Activated naive CD4-positive, alpha-beta T cell treated with anti-CD3 and anti-CD28 coated beads, Interleukin-2, amount 50 U/mL, for 16 hours (primary cell): Measurements from ENCODE around the gene SPG7.
"Not testable (repeated sequence)": the region's sequence is repeated elsewhere in the genome, so short reads cannot be mapped to it uniquely, and the experiment has no call there.

Source experiments
- DNase-seq: peaks from one replicate; pipeline ENCODE4 v3.0.0-alpha.2; 2020

The SPG7 gene

DNA sequence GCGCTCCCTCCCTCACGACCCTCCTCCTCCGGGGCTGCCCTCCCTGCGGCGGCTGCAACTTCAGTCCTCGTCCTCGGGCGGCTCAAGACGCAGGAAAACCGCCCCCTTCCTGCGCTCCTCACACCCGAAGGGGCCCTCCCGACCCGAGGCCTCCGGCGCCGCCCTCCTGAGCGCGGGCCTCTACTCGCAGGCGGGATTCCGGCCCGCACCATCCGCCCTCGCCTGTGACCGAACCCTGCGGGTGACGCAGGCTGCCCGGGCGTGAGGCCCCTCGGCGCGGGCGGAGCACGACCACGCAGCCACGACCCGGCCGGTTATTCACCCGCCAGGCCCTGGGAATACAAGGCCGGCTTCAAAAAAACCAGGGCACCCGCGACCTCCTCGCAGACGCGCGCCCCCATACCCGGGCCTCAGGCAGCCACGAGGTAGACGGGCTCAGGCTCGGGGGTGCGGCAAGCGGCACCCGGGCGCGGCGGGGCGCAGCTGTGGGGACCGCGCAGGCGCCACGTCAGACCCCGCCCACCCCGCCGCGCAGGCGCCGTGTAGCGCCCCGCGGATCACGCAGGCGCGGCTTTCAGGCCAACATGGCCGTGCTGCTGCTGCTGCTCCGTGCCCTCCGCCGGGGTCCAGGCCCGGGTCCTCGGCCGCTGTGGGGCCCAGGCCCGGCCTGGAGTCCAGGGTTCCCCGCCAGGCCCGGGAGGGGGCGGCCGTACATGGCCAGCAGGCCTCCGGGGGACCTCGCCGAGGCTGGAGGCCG, at the start of gene SPG7:
SPG7 (plus strand) TSS at position 570 of the 757 bp plus-strand sequence; CDS start at position 585, 15 bp downstream.
- peak; percentile 88 for DNase-seq

DNA sequence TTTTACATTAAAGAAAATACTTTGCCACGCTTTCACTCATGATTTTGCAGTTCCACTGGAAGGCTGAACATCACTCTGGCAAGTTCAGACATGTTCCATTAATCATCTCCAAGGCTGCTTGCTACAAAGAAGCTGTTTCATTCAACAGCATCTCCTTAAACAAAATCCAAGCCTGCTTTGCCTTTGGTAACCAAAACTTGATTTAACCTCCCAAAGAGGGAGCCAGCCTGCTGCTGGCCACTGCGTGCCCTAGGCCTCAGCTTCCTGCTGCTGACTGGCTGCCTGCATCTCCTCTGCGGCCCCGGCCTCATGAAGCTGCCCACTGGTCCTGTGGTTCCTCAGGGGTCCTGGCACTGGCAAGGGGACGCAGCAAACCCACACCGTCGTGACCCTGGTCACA, 49.7 kb upstream of the SPG7 start:
- DNase-seq: no peak

- DNase-seq: no peak
These were observed 49.2 kb upstream of the SPG7 start for GRCh38 chr16:89458967-89459366.

GRCh38 chr16:89460556-89460955, 47.6 kb upstream of the SPG7 start:
- DNase-seq: no peak

GRCh38 chr16:89461890-89462289, 46.3 kb upstream of the SPG7 start:
- not testable (repeated sequence) for DNase-seq

DNA sequence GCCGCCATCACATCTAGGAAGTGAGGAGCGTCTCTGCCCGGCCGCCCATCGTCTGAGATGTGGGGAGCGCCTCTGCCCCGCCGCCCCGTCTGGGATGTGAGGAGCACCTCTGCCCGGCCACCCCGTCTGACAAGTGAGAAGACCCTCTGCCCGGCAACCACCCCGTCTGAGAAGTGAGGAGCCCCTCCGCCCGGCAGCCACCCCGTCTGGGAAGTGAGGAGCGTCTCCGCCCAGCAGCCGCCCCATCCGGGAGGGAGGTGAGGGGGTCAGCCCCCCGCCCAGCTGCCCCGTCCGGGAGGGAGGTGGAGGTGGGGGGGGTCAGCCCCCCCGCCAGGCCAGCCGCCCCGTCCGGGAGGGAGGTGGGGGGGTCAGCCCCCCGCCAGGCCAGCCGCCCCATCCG, 45.6 kb upstream of the SPG7 start:
- DNase-seq: not testable (repeated sequence)

DNA sequence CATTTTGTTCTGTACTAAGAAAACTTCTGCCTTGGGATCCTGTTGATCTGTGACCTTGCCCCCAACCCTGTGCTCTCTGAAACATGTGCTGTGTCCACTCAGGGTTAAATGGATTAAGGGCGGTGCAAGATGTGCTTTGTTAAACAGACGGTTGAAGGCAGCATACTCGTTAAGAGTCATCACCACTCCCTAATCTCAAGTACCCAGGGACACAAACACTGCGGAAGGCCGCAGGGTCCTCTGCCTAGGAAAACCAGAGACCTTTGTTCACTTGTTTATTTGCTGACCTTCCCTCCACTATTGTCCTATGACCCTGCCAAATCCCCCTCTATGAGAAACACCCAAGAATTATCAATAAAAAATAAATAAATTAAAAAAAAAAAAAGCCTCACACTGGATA, 44.9 kb upstream of the SPG7 start:
- not testable (repeated sequence) for DNase-seq

DNA sequence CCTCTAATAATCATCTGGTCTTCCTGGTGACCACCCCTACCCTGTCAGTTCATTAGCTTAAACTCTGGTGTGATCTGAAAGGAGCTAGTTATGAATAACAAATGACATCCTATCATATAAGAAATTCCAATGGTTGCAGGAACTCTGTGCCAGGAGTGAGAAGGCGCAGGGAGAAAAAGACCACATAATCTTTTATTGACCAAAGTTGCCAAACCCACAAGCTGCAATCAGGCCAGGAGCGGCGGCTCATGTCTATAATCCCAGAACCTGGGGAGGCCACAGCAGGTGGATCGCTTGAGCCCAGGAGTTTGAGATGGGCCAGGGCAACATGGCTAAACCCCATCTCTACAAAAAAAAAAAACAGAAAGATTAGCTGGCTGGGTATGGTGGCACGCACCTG, 41.3 kb upstream of the SPG7 start:
- DNase-seq: no peak

DNA sequence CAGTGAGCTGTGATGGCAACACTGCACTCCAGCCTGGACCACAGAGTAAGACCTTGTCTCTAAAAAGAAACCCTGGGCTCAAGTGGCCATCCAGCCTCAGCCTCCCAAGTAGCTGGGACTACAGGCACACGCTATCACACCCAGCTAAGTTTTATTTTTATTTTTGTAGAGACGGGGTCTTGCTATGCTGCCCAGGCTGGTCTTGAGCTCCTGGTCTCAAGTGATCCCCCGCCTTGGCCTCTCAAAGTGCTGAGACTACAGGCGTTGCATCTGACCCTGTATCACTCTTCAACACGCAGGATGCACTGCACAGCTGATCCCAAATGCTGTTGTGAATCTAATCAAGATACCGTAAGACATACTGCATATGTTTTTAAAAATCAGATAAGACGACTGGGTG, 40.8 kb upstream of the SPG7 start:
- DNase-seq: no peak

DNA sequence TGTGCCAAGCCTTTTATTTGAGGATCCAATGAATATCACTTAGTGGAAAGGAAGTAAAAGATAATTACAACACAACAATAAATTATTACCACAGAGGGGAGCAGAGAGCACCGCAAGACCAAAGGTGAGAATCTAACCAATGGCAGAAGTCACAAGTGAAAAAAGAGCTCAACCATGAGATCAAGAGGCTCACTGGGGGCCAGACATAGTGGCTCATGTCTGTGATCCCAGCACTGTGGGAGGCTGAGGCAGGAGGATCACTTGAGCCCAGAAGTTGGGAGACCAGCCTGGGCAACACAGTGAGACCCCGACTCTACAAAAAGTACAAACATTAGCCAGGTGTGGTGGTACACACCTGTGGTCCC, 35.5 kb upstream of the SPG7 start:
- DNase-seq: no peak

GRCh38 chr16:89473136-89473712, 35.0 kb upstream of the SPG7 start:
- no peak for DNase-seq

GRCh38 chr16:89473791-89474414, 34.3 kb upstream of the SPG7 start:
- no peak for DNase-seq

DNA sequence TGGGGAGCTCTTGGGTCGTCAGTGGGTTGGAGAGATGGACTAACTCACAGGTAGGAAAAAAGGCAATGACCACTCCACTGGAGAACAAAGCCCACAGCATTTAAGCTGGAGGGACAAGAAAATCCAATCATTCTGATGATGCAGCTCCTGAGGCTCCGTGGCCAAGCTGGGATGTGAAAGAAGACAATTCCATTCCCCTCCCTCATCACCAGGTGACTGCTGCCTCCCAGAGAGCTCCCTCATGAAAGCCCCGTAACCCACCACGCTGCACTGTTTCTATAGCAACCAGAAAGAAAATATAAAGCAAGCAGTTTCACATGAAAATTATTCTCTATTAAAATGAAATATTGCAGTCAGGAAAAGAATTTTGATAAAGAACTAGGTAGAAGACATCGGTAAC, 33.1 kb upstream of the SPG7 start:
- DNase-seq: no peak

- no peak for DNase-seq
These were observed 31.8 kb upstream of the SPG7 start for GRCh38 chr16:89476379-89476778.

DNA sequence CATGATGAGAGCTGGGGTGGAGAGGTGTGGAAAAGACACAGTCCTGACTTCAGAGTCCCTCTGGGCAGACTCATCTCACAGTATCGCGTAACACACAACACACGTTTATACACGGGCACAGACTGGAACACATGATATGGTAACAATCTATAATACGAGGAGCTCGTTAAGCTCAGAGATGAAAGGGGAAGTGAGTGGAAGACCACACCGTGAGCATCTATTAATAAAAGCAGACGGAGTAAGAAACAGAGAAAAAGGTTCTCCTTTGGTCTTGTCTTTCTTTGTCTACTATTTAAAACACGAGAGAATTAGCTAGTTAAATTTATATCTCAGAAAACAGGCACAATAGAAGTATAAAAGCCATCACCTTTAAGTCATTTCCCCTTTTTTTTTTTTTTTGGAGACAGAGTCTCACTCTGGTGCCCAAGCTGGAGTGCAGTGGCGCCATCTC, 31.4 kb upstream of the SPG7 start:
- no peak for DNase-seq

- DNase-seq: no peak
These were observed 29.5 kb upstream of the SPG7 start for GRCh38 chr16:89478576-89479221.

- no peak for DNase-seq
These were observed 26.7 kb upstream of the SPG7 start for GRCh38 chr16:89481356-89481955.

GRCh38 chr16:89482150-89482816, 25.9 kb upstream of the SPG7 start:
- no peak for DNase-seq

DNA sequence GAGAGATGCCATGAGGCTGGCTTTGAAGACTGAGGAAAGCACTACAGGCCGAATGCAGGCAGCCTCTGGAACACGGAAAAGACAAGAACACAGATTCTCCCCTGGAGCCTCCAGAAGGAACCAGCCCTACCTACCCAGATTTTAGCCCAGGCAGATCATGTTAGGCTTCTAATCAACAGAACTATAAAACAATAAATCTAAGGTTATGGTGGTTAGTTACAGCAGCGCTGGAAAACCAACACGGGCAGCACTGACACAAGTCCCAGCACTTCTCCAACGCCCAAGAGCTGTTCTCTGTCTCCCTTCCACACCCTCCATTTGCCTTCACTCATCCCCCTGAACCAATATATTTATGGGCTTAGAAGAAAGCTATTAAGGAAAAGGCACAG, 25.4 kb upstream of the SPG7 start:
- DNase-seq: no peak

DNA sequence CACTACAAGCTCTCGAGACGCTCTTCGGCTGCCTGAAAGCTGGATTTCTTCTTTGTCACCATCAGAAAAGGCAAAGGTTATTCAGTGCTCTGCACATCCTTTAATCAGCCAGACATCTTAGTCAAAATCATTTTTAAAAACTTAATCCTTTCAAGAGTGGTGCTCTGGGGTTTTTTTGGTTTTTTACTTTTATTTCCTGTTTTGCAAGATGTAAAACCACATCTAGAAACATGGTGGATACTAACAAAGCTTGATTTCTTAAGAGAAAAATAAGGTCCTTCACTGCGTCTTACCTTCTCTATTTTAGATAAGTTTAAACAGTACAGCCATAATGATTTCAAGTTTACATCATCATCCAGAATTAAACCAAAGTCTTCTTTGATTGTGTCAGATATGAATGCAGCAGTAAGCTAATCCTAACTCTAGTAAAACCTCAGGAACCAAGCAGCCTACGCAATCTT, 24.1 kb upstream of the SPG7 start:
- DNase-seq: no peak

DNA sequence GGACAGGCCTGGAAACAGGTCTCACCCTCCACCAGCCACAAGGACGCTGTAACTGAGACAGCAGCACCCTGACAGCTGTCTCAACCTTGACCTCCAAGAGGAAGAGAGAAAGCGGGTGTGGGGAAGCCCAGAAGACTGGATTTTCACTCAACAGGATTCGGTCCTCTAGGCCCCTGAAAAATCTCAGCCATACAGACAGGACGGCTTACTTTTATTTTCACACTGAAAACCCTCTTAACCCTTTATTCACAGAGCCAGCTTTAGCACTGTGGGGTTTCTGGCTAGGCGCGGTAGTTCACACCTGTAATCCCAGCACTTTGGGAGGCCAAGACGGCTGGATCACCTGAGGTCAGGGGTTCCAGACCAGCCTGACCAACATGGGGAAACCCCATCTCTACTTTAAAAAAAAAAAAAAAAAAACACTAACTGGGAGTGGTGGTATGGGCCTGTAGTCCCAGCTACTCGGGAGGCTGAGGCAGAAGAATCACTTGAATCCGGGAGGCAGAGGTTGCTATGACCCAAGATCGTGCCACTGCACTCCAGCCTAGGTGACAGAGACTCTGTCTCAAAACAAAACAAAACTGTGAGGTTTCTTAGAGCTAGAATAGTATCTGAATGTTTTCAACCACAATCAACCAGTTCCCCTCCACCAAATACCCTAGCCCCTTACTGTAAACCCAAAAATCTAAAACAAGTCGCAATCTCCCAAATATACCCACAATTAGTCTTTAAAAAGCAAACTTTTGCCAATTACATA, 23.1 kb upstream of the SPG7 start:
- no peak for DNase-seq

DNA sequence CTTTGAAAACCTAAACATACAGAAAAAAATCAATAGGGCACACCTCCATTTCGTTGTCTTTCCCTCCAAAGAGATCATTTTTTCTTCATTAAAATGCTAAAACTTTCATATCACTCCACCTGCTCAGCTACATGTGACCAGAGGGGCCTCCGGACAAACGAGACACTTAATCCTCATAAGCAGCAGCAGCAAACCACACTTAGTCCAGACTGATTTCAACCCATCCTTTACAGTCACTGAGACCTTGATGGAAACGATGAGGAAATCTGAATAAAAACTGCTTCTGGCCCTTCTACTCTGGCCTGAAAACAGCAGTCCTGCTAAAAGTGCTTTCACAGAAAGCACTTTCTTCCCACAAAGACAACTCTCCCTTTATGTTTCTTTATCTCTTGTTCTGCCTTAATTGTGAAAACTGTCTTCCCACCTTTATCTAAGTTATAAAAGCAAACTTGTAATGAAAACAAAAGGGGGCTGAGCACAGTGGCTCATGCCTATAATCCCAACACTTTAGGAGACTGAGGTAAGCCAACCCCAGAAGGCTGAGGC, 22.4 kb upstream of the SPG7 start:
- no peak for DNase-seq
